Endothelial cell of umbilical vein (primary cell): ENCODE measurements around the gene STX16. TPM values are rescaled to one million over a fixed set of nuclear protein-coding genes. Genes with fewer than 3 reads are reported as not detected.

Source experiments
- BruUV-seq: library from RNA; stranded (reverse); fragments of 400-500 nt; replicated peaks from 2 replicates; lab custom pipeline; 2021; lab: Mats Ljungman, UMichigan
- CTCF ChIA-PET: fragments of 300-600, 350-600 bp; sonication (Branson Sonifier 250); formaldehyde crosslinking; loops from one replicate; lab custom pipeline; 2021; ENCODE audit warnings: antibody characterized with exemption, inconsistent platforms; lab: Charles Lee
- POLR2A ChIA-PET: fragments of 300-600, 350-600 bp; sonication (Branson Sonifier 250); formaldehyde crosslinking; loops from one replicate; lab custom pipeline; 2021; ENCODE audit warnings: antibody characterized with exemption, inconsistent platforms; lab: Charles Lee
- DNase-seq: peaks from one replicate; pipeline ENCODE4 v3.0.0-alpha.2; 2011; ENCODE audit warnings: low read depth, low spot score
- FAIRE-seq: peaks from 2 replicates; lab custom pipeline; 2011; peaks lifted over from hg19 to GRCh38; lab: Jason Lieb, UNC
- H2AFZ ChIP-seq: 2 replicates; pipeline ENCODE4 v1.6.0; 2012; ENCODE audit warnings: low read depth, low read length, control low read depth, inconsistent platforms
- H3K27ac ChIP-seq: 2 replicates; pipeline ENCODE4 v1.5.1; 2011; ENCODE audit warnings: low read depth, mild to moderate bottlenecking, control low read depth, low read length, moderate library complexity; ENCODE audit not compliant: insufficient read depth
- H3K27me3 ChIP-seq, 2 experiments: 2 replicates each; pipeline versions ENCODE4 v1.6.0 to v1.6.1; 2011; ENCODE audit warnings: low read length in 2 of 2, mixed read lengths in 1 of 2; ENCODE audit not compliant: control insufficient read depth in 2 of 2, insufficient read depth in 2 of 2
- H3K36me3 ChIP-seq, 2 experiments: 2 replicates in 1 of 2; 3 replicates in 1 of 2; pipeline ENCODE4 v1.5.1; 2011; ENCODE audit warnings: low read length in 2 of 2, mild to moderate bottlenecking in 1 of 2, moderate library complexity in 1 of 2; ENCODE audit not compliant: control insufficient read depth in 2 of 2, insufficient read depth in 2 of 2; ENCODE audit errors: extremely low read depth in 1 of 2
- H3K4me1 ChIP-seq: 3 replicates; pipeline ENCODE4 v1.5.1; 2011; ENCODE audit warnings: mild to moderate bottlenecking, low read length; ENCODE audit not compliant: control insufficient read depth, insufficient read depth; ENCODE audit errors: extremely low read depth
- H3K4me2 ChIP-seq: 2 replicates; pipeline ENCODE4 v1.6.1; 2011; ENCODE audit warnings: low read length, control low read depth, mixed read lengths; ENCODE audit not compliant: insufficient read depth
- H3K4me3 ChIP-seq, 3 experiments: fragments of 200-600 bp in 1 of 3; sonication (generic), shearing (Covaris generic) in 1 of 3; replicated peaks in 1 of 3; 2 replicates each; pipeline ENCODE4 v1.5.1; 2011 to 2016; ENCODE audit warnings: control low read depth in 3 of 3, low read length in 3 of 3, mild to moderate bottlenecking in 2 of 3, inconsistent platforms in 1 of 3, low read depth in 1 of 3, moderate library complexity in 1 of 3; ENCODE audit not compliant: insufficient read depth in 1 of 3
- H3K79me2 ChIP-seq: 2 replicates; pipeline ENCODE4 v1.6.0; 2012; ENCODE audit warnings: low read length, inconsistent platforms; ENCODE audit not compliant: control insufficient read depth, insufficient read depth
- H3K9ac ChIP-seq: replicated peaks from 2 replicates; pipeline ENCODE3; 2011; ENCODE audit warnings: low read length, control low read depth; ENCODE audit not compliant: insufficient read depth; ENCODE audit errors: extremely low read depth
- H3K9me1 ChIP-seq: replicated peaks from 3 replicates; pipeline ENCODE4 v1.6.0; 2011; ENCODE audit warnings: mild to moderate bottlenecking, low read length; ENCODE audit not compliant: control insufficient read depth, insufficient read depth; ENCODE audit errors: extremely low read depth
- H3K9me3 ChIP-seq: replicated peaks from 2 replicates; pipeline ENCODE4 v1.5.1; 2012; ENCODE audit warnings: low read length, inconsistent platforms; ENCODE audit not compliant: control insufficient read depth, insufficient read depth
- H4K20me1 ChIP-seq: replicated peaks from 2 replicates; pipeline ENCODE3; 2011; ENCODE audit warnings: mild to moderate bottlenecking, low read length; ENCODE audit not compliant: control insufficient read depth, insufficient read depth; ENCODE audit errors: extremely low read depth
- EZH2 ChIP-seq: IDR thresholded peaks from 2 replicates; pipeline ENCODE4 v1.6.1; 2012; ENCODE audit warnings: borderline replicate concordance, low read depth, mild to moderate bottlenecking, moderate library complexity, low read length, inconsistent platforms; ENCODE audit not compliant: severe bottlenecking
- FOS ChIP-seq: IDR thresholded peaks from 2 replicates; pipeline ENCODE4 v1.6.1; 2011; ENCODE audit warnings: mild to moderate bottlenecking, low read length, moderate library complexity, borderline replicate concordance; ENCODE audit not compliant: insufficient read depth
- GATA2 ChIP-seq: IDR thresholded peaks from 2 replicates; pipeline ENCODE4 v1.7.0; 2011; ENCODE audit warnings: low read depth, mild to moderate bottlenecking, moderate library complexity, mixed read lengths, low read length; ENCODE audit not compliant: insufficient read length, insufficient read depth
- MYC ChIP-seq: IDR thresholded peaks from one replicate; pipeline ENCODE4 v1.6.1; 2011; ENCODE audit warnings: mild to moderate bottlenecking, low read depth, low read length
- POLR2A ChIP-seq: IDR thresholded peaks from 2 replicates; pipeline ENCODE4 v1.6.1; 2012; ENCODE audit warnings: low read depth, mild to moderate bottlenecking, control low read depth, low read length
- POLR2AphosphoS5 ChIP-seq: IDR thresholded peaks from 2 replicates; pipeline ENCODE4 v1.6.1; 2012; ENCODE audit warnings: low read depth, mild to moderate bottlenecking, control low read depth, low read length, moderate library complexity; ENCODE audit not compliant: insufficient read depth
- dilution Hi-C: fragments of 300-500 bp; cut with MboI; formaldehyde crosslinking; loops from one replicate; pipeline ENCODE4 v1.15.0; 2019; ENCODE audit warnings: low sequenced_read_pairs; ENCODE audit not compliant: extremely low pct_ligation_motif_present
- intact Hi-C: fragments of 100-400 bp; cut with micrococcal nuclease; formaldehyde crosslinking; loops from one replicate; pipeline ENCODE4 v1.10.0; 2022
- polyA plus RNA-seq, 4 experiments: library from polyadenylated mRNA; depleted of rRNA in 3 of 4; stranded (reverse) in 3 of 4; unstranded in 1 of 4; fragments of >200 nt; gene quantifications; 2 replicates each; pipeline versions ENCODE4 v1.2.1 to v1.2.3, GENCODE V29; 2011 to 2012; ENCODE audit warnings: missing spikeins in 1 of 4
- total RNA-seq: library from RNA; stranded (reverse); gene quantifications from 2 replicates; pipeline ENCODE4 v1.2.3, GENCODE V29; 2021
- TF ChIP-seq, protein P1 (sequence below): IDR thresholded peaks from 2 replicates; pipeline ENCODE4 v1.6.1; 2011; ENCODE audit not compliant: insufficient read depth, insufficient read length

STX16 gene
- total and polyA plus RNA-seq, 2 donors (not counting 3 experiments of a cell fraction or from before 2014, with no cell fraction given) = 43.1 to 63.5 TPM

DNA sequence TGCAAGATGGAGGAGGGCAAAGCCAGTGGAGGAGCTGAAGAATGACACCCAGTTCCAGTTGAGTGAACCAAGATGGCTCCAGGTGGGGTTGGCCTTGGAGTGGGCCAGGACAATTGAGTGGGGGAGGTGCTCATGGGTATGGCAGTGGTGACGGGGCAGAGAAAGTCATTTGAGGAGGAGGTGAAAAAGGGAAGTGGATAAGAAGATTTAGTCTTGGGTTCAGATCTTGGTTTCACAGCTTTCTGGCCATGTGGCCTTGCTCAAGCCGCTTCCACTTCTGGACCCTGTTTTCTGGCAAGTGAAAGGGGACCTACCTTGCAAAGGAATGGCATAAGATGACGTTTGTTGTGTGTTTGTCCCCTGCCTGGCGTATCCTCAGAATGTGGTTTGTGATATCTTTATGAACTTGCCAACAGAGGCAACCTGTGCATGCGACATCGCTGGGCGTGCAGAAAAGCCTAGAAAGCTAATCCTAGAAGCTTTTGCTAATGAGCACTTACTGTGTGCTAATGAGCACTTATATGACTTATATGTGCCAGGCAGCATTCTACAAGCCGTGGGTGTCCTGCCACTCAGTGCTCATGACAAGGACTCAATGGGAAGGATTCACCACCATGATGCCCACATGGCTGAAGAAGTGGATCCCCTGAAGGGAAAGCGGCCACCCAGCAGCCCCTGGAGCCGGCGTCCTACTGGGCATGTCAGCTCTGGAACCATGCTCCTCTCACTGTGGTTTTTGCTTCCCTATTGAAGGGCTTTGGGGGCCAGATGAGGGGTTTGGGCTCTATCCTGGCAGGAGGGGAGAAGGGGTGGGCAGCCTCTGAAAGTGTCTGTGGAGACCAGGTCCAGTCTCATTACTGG lies 23.6 kb upstream of the STX16 start:
- Histone ChIP-seq H3K36me3 (no peaks in the 10 kb centered on the region), H3K9me1 (no peaks in the 10 kb centered on the region), H3K9ac (no peak overlapping the region), H3K27ac (no peak overlapping the region), H3K4me1 (peaks cover 46% of the 10 kb centered on the region), H3K9me3 (no peaks in the 10 kb centered on the region), H3K4me3 (no peak overlapping the region), H2AFZ (no peak overlapping the region), H3K79me2 (no peaks in the 10 kb centered on the region), H4K20me1 (no peaks in the 10 kb centered on the region), H3K27me3 (no peaks in the 10 kb centered on the region), H3K4me2 (no peak overlapping the region)
- intact Hi-C loops = no loop called here
- TF ChIP-seq POLR2AphosphoS5 (no peak), EZH2 (no peak), FOS (no peak), MYC (no peak), POLR2A (no peak), GATA2 (no peak)
- TF ChIP-seq, protein P1, sequence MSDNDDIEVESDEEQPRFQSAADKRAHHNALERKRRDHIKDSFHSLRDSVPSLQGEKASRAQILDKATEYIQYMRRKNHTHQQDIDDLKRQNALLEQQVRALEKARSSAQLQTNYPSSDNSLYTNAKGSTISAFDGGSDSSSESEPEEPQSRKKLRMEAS = no peak
- DNase-seq = no peak
- FAIRE-seq = no peak
- BruUV-seq = no TSS peak
- CTCF ChIA-PET = no interaction called here
- POLR2A ChIA-PET = no interaction called here
- dilution Hi-C loops = no loop called here
